GM21381 (cell line): ENCODE measurements around the gene KLHL8.
"Not testable (repeated sequence)": the region's sequence is repeated elsewhere in the genome, so short reads cannot be mapped to it uniquely, and the experiment has no call there.

Experiments used
- ATAC-seq: cut with Tn5 transposase; IDR thresholded peaks from one replicate; pipeline ENCODE4 v1.9.1; 2021; ENCODE audit warnings: mild to moderate bottlenecking, moderate library complexity; ENCODE audit not compliant: unreplicated experiment

KLHL8 gene

GRCh38 chr4:87228262-87228860 is 7.9 kb upstream of the KLHL8 start:
- no peak for ATAC-seq

- ATAC-seq: no peak
Measured at GRCh38 chr4:87227751-87228151, 7.3 kb upstream of the KLHL8 start.

GRCh38 chr4:87225936-87226335 is 5.5 kb upstream of the KLHL8 start:
- no peak for ATAC-seq

- ATAC-seq: no peak
Measured at GRCh38 chr4:87224141-87224923, 3.9 kb upstream of the KLHL8 start.

DNA sequence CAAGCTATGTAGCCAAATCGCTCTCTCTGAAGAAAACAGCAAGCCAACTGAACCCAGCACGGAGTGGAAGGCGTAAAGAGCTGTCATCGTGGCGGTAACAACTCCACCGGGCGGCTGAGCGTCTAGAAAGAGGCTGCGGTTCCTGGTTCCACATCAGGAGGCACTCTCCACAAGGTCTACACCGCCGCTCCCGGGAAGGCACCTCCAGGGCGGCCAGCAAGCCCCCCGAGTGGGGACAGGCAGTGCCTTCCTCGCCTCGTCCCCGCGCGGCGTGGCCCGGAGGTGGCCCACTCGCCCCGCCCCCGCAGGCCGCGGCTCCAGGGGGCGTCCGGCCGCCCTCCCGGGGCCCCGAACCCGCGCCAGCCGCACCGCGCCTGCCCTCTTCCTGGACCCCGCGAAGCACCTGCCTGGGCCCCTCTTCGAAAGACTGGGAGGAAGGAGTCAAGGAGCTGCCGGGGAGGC is 755 bp downstream of the KLHL8 start:
- peak; percentile 34 for ATAC-seq

DNA sequence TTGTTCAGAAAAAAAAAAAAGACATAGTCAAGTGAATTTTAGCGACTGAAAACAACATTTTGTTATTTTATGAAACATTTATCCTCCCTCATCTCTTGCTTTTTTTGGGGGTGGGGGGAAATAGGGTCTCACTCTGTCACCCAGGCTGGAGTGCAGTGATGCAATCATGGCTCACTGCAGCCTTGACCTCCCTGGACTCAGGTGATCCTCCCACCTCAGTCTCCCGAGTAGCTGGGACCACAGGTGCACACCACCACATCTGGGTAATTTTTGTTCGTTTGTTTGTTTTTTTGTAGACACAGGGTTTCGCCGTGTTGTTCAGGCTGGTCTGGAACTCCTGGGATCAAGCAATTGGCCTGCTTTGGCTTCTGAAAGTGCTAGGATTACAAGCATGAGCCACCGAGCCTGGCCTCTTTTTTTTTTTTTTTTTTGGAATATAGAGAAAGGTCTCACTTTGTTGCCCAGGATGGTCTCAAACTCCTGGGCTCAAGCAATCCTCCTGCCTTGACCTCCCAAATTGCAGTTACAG is 3.1 kb downstream of the KLHL8 start:
- not testable (repeated sequence) for ATAC-seq

DNA sequence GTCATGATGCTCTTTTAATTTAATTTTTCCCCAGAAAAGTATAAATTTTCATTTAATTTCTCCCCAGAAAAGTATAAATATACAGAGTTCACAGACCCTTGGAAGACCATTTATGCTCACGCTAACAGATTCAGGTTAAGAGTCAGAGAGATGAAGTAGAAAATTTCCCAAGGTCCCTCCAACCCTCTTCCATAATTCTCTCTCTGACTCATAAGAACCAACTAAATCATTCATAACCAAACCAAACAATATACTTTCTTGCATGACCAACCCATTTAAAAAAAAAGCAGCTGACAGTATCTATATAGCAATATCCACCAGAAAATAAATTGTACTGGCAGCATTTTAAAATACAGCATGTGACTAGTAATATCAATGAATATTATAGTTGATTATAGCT is 3.9 kb downstream of the KLHL8 start:
- ATAC-seq: no peak

DNA sequence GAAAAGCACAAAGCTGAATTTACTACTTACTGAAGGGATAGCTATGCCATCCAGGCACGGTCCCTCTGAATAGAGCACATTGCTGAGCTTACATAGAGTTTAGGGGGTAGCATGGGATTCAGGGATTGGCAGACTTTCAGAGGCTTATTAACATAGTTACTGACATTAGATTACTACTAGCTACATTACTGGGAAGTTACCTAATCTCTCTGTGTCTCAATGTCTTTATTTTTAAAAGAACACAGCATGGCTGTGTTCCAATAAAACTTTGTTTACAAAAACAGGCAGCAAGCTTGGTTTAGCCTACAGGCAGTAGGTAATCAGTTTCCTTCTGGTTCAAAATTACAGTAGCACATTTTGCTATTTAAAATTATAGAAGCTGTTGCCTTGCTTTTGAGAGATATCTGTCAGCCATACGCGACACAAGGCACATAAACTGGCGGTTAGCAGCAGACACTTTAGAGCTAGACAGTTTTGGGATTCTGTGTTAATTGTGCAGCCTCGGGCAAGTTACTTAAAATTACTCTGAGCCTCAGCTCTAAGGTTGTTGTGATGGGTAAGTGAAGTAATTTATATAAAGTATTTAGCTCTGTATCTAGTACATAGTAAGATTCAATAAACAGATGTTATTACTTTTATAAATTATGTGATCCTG is 6.9 kb downstream of the KLHL8 start:
- no peak for ATAC-seq

GRCh38 chr4:87211249-87211952 is 9.0 kb downstream of the KLHL8 start:
- ATAC-seq: no peak

- peak; percentile 78 for ATAC-seq
Measured at GRCh38 chr4:87209696-87210095, 10.7 kb downstream of the KLHL8 start.

GRCh38 chr4:87209182-87209581 is 11.2 kb downstream of the KLHL8 start:
- ATAC-seq: no peak

DNA sequence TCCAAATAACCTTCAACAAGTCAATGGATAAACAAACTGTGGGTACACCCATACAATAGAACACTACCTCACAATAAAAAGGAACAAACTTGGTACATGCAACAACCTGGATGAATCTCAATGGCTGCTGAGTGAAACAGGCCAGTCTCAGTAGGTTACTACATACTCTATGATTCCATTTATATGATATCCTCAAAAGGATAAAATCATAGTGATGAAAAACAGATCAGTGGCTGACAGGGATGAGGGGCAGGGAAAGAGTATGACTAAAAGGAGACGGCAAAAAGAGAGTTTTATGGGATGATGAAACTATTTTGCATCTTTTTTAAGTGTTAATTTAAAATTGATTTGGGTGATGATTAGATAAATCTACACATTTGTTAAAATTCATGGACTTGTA is 15.9 kb downstream of the KLHL8 start:
- ATAC-seq: no peak

- no peak for ATAC-seq
Measured at GRCh38 chr4:87196927-87197326, 23.5 kb downstream of the KLHL8 start.

GRCh38 chr4:87196146-87196545 is 24.3 kb downstream of the KLHL8 start:
- no peak for ATAC-seq

GRCh38 chr4:87193958-87194675 is 26.3 kb downstream of the KLHL8 start:
- no peak for ATAC-seq

GRCh38 chr4:87192145-87192919 is 28.1 kb downstream of the KLHL8 start:
- ATAC-seq: no peak

DNA sequence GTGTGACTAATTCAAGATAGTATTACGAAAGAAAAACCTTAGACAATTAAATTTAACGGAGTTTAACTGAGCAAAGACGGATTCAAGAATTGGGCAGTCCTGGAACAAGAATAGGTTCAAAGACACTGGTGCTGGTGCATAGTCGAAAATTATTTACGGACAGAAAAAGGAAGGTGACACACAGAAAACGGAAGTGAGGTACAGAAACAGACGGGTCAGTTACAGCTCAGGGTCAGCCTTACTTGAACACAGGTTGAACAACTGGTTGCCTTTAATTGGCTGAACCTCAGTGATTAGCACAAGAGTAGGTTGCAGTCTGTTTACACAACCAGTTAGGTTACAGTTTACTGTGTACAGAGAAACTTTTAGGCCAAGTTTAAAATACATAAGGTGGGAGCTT is 31.5 kb downstream of the KLHL8 start:
- no peak for ATAC-seq

DNA sequence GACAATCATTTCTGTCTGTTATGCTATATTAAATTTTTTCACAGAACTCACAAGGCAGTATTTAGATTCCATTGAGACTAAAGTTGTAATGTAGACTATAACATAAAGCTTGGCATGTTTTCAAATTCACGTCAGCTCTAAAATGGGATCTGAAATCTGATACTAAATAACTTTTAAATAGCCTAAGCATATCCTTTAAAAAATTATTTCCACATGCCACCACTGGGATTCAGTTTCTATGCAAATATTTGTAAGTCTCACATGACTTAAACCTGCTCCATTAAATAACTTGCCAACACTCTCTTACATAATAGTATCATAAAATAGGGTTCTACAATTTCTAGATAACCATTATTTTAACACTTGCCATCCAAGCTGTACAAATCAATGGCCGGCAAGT is 32.4 kb downstream of the KLHL8 start:
- ATAC-seq: no peak

- ATAC-seq: no peak
Measured at GRCh38 chr4:87185146-87185870, 35.1 kb downstream of the KLHL8 start.
